Measurements from ENCODE around the gene PDZD2. TPM values are rescaled to one million over a fixed set of nuclear protein-coding genes. Genes with fewer than 3 reads are reported as not detected.

Gene PDZD2
- total and polyA plus RNA-seq, 2 donors (not counting 3 experiments of a cell fraction or from before 2014, with no cell fraction given): 0.66 to 6.9 TPM

GRCh38 chr5:31783086-31783645, 144.2 kb downstream of the PDZD2 start:
- dilution Hi-C loops (cut with MboI; ENCODE audit: extremely low pct_ligation_motif_present, low sequenced_read_pairs) (no loop called here), intact Hi-C loops (cut with micrococcal nuclease) (no loop called here)
- Histone ChIP-seq H3K4me1 (ENCODE audit: control insufficient read depth, extremely low read depth, insufficient read depth, low read length) (no peaks in the 10 kb centered on the region), H2AFZ (ENCODE audit: low read depth, low read length) (no peak overlapping the region), H3K4me3 (replicated peaks in 1 of 3; ENCODE audit: insufficient read depth in 1 of 3, low read depth in 1 of 3, low read length in 3 of 3) (no peak overlapping the region), H3K79me2 (ENCODE audit: control insufficient read depth, insufficient read depth, low read length) (no peaks in the 10 kb centered on the region), H3K9me3 (replicated peaks; ENCODE audit: control insufficient read depth, insufficient read depth, low read length) (no peaks in the 10 kb centered on the region), H3K4me2 (ENCODE audit: insufficient read depth, low read length) (no peak overlapping the region), H3K36me3 (ENCODE audit: control insufficient read depth in 2 of 2, extremely low read depth in 1 of 2, insufficient read depth in 2 of 2, low read length in 2 of 2) (no peaks in the 10 kb centered on the region), H3K27me3 (ENCODE audit: control insufficient read depth in 2 of 2, insufficient read depth in 2 of 2, low read length in 2 of 2) (no peaks in the 10 kb centered on the region), H4K20me1 (replicated peaks; ENCODE audit: control insufficient read depth, extremely low read depth, insufficient read depth, low read length) (no peaks in the 10 kb centered on the region), H3K9ac (replicated peaks; ENCODE audit: extremely low read depth, insufficient read depth, low read length) (no peak overlapping the region), H3K9me1 (replicated peaks; ENCODE audit: control insufficient read depth, extremely low read depth, insufficient read depth, low read length) (no peaks in the 10 kb centered on the region), H3K27ac (ENCODE audit: insufficient read depth, low read depth, low read length) (no peak overlapping the region)
- ChIA-PET CTCF (no interaction called here), POLR2A (interaction anchor here (0.7 kb wide), 1 partner anchor 81 kb away, joined by 11 read pairs; no protein-coding TSS in a partner anchor)
- BruUV-seq (replicated peaks): no TSS peak
- TF ChIP-seq MYC (IDR thresholded peaks at IDR 0.05; ENCODE audit: low read depth, low read length) (no peak), GATA2 (IDR thresholded peaks at IDR 0.05; ENCODE audit: insufficient read depth, insufficient read length, low read depth, low read length) (no peak)
- TF ChIP-seq, protein P1, sequence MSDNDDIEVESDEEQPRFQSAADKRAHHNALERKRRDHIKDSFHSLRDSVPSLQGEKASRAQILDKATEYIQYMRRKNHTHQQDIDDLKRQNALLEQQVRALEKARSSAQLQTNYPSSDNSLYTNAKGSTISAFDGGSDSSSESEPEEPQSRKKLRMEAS (IDR thresholded peaks at IDR 0.05; ENCODE audit: insufficient read depth, insufficient read length): no peak
- FAIRE-seq (no peak), DNase-seq (ENCODE audit: low read depth, low spot score) (no peak)

- H2AFZ ChIP-seq (ENCODE audit: low read depth, low read length): no peak overlapping the region
- no peak for FAIRE-seq
- no peaks in the 10 kb centered on the region for H3K9me1 ChIP-seq (replicated peaks; ENCODE audit: control insufficient read depth, extremely low read depth, insufficient read depth, low read length)
- intact Hi-C loops (cut with micrococcal nuclease) (no loop called here), dilution Hi-C loops (cut with MboI; ENCODE audit: extremely low pct_ligation_motif_present, low sequenced_read_pairs) (no loop called here)
- H3K4me3 ChIP-seq (replicated peaks in 1 of 3; ENCODE audit: insufficient read depth in 1 of 3, low read depth in 1 of 3, low read length in 3 of 3): no peak overlapping the region
- TF ChIP-seq FOS (IDR thresholded peaks at IDR 0.05; ENCODE audit: borderline replicate concordance, insufficient read depth, low read length) (no peak), CTCF (IDR thresholded peaks at IDR 0.05; ENCODE audit: extremely low read depth in 1 of 2, insufficient read depth in 1 of 2, low read depth in 1 of 2, low read length in 2 of 2) (no peak), GATA2 (IDR thresholded peaks at IDR 0.05; ENCODE audit: insufficient read depth, insufficient read length, low read depth, low read length) (no peak), POLR2AphosphoS5 (IDR thresholded peaks at IDR 0.05; ENCODE audit: insufficient read depth, low read depth, low read length) (no peak), MYC (IDR thresholded peaks at IDR 0.05; ENCODE audit: low read depth, low read length) (no peak), POLR2A (IDR thresholded peaks at IDR 0.05; ENCODE audit: low read depth, low read length) (no peak), JUN (IDR thresholded peaks at IDR 0.05; ENCODE audit: borderline replicate concordance, insufficient read depth, insufficient read length, low read depth) (no peak), EZH2 (IDR thresholded peaks at IDR 0.05; ENCODE audit: borderline replicate concordance, low read depth, low read length, severe bottlenecking) (no peak)
- TF ChIP-seq, protein P1 (IDR thresholded peaks at IDR 0.05; ENCODE audit: insufficient read depth, insufficient read length): no peak
- no peak for DNase-seq (ENCODE audit: low read depth, low spot score)
- H3K9me3 ChIP-seq (replicated peaks; ENCODE audit: control insufficient read depth, insufficient read depth, low read length): no peaks in the 10 kb centered on the region
- H3K27me3 ChIP-seq (ENCODE audit: control insufficient read depth in 2 of 2, insufficient read depth in 2 of 2, low read length in 2 of 2): no peaks in the 10 kb centered on the region
- no peaks in the 10 kb centered on the region for H3K4me1 ChIP-seq (ENCODE audit: control insufficient read depth, extremely low read depth, insufficient read depth, low read length)
- no peak overlapping the region for H3K4me2 ChIP-seq (ENCODE audit: insufficient read depth, low read length)
- H3K36me3 ChIP-seq (ENCODE audit: control insufficient read depth in 2 of 2, extremely low read depth in 1 of 2, insufficient read depth in 2 of 2, low read length in 2 of 2): no peaks in the 10 kb centered on the region
- H4K20me1 ChIP-seq (replicated peaks; ENCODE audit: control insufficient read depth, extremely low read depth, insufficient read depth, low read length): no peaks in the 10 kb centered on the region
- no peak overlapping the region for H3K27ac ChIP-seq (ENCODE audit: insufficient read depth, low read depth, low read length)
- no peak overlapping the region for H3K9ac ChIP-seq (replicated peaks; ENCODE audit: extremely low read depth, insufficient read depth, low read length)
- no peaks in the 10 kb centered on the region for H3K79me2 ChIP-seq (ENCODE audit: control insufficient read depth, insufficient read depth, low read length)
- POLR2A ChIA-PET: no interaction called here
- no TSS peak for BruUV-seq (replicated peaks)
- CTCF ChIA-PET: no interaction called here
These were observed 144.8 kb downstream of the PDZD2 start for GRCh38 chr5:31783731-31784130.

Data from endothelial cell of umbilical vein (primary cell).